H9 (cell line): Measurements from ENCODE around the gene HERC3. TPM values are rescaled to one million over a fixed set of nuclear protein-coding genes. Genes with fewer than 3 reads are reported as not detected.

Experiments used
- DNase-seq: peaks from one replicate; pipeline ENCODE4 v3.0.0-alpha.2; 2017
- H2AFZ ChIP-seq: one replicate; pipeline ENCODE4 v1.6.1; 2013; ENCODE audit warnings: mild to moderate bottlenecking, low read length, control low read depth, moderate library complexity
- H2AK5ac ChIP-seq: 2 replicates; pipeline ENCODE4 v1.6.1; 2013; ENCODE audit warnings: low read length, control low read depth, mixed read lengths; ENCODE audit not compliant: insufficient read length
- H2BK120ac ChIP-seq: one replicate; pipeline ENCODE4 v1.6.1; 2013; ENCODE audit warnings: low read depth, mild to moderate bottlenecking, low read length, control low read depth, inconsistent platforms; ENCODE audit not compliant: poor library complexity, severe bottlenecking
- H2BK12ac ChIP-seq: 2 replicates; pipeline ENCODE4 v1.6.1; 2013; ENCODE audit warnings: low read length, control low read depth, mixed read lengths, low read depth; ENCODE audit not compliant: insufficient read length
- H2BK15ac ChIP-seq: 2 replicates; pipeline ENCODE4 v1.6.1; 2013; ENCODE audit warnings: low read depth, low read length, control low read depth
- H2BK20ac ChIP-seq: one replicate; pipeline ENCODE4 v1.6.1; 2013; ENCODE audit warnings: low read depth, mild to moderate bottlenecking, low read length, control low read depth, inconsistent platforms; ENCODE audit not compliant: poor library complexity, severe bottlenecking
- H2BK5ac ChIP-seq: 2 replicates; pipeline ENCODE4 v1.6.1; 2013; ENCODE audit warnings: low read length, control low read depth, mixed read lengths; ENCODE audit not compliant: insufficient read length
- H3K14ac ChIP-seq: 2 replicates; pipeline ENCODE4 v1.6.1; 2013; ENCODE audit warnings: low read length, control low read depth; ENCODE audit not compliant: insufficient read depth
- H3K18ac ChIP-seq: 2 replicates; pipeline ENCODE4 v1.6.1; 2013; ENCODE audit warnings: low read depth, mild to moderate bottlenecking, mixed read lengths, low read length, control low read depth; ENCODE audit not compliant: insufficient read length
- H3K23ac ChIP-seq: 2 replicates; pipeline ENCODE4 v1.6.1; 2013; ENCODE audit warnings: low read length, control low read depth, mixed read lengths, low read depth; ENCODE audit not compliant: insufficient read length
- H3K23me2 ChIP-seq: 2 replicates; pipeline ENCODE4 v1.6.1; 2013; ENCODE audit warnings: low read depth, mild to moderate bottlenecking, mixed read lengths, low read length, control low read depth; ENCODE audit not compliant: insufficient read length, poor library complexity, severe bottlenecking
- H3K27ac ChIP-seq: 2 replicates; pipeline ENCODE4 v1.5.1; 2013; ENCODE audit warnings: low read length, control low read depth, mixed read lengths, low read depth; ENCODE audit not compliant: insufficient read length
- H3K27me3 ChIP-seq: 2 replicates; pipeline ENCODE4 v1.6.1; 2013; ENCODE audit warnings: low read length, control low read depth, inconsistent platforms; ENCODE audit not compliant: insufficient read depth
- H3K4ac ChIP-seq: 2 replicates; pipeline ENCODE4 v1.6.1; 2013; ENCODE audit warnings: low read depth, mild to moderate bottlenecking, control low read depth, inconsistent platforms, low read length, moderate library complexity
- H3K4me1 ChIP-seq: 2 replicates; pipeline ENCODE4 v1.6.1; 2013; ENCODE audit warnings: low read length, control low read depth, inconsistent platforms; ENCODE audit not compliant: insufficient read depth
- H3K4me2 ChIP-seq: 2 replicates; pipeline ENCODE4 v1.6.1; 2013; ENCODE audit warnings: low read length, control low read depth, mixed read lengths; ENCODE audit not compliant: insufficient read length, insufficient read depth
- H3K56ac ChIP-seq: 2 replicates; pipeline ENCODE4 v1.6.1; 2013; ENCODE audit warnings: low read depth, mild to moderate bottlenecking, mixed read lengths, low read length, control low read depth; ENCODE audit not compliant: insufficient read length
- H3K79me1 ChIP-seq: 2 replicates; pipeline ENCODE4 v1.6.1; 2013; ENCODE audit warnings: low read depth, mild to moderate bottlenecking, moderate library complexity, low read length, control low read depth, inconsistent platforms; ENCODE audit not compliant: insufficient read depth, poor library complexity, severe bottlenecking
- H3K79me2 ChIP-seq: 2 replicates; pipeline ENCODE4 v1.6.1; 2013; ENCODE audit warnings: low read length, control low read depth, inconsistent platforms; ENCODE audit not compliant: insufficient read depth
- H3K9ac ChIP-seq: 2 replicates; pipeline ENCODE4 v1.6.1; 2013; ENCODE audit warnings: low read length, control low read depth, mixed read lengths; ENCODE audit not compliant: insufficient read length; ENCODE audit errors: extremely low read depth
- H3K9me3 ChIP-seq: one replicate; pipeline ENCODE4 v1.6.1; 2013; ENCODE audit warnings: low read depth, low read length, inconsistent platforms; ENCODE audit not compliant: control insufficient read depth
- H3T11ph ChIP-seq: one replicate; pipeline ENCODE4 v1.6.1; 2013; ENCODE audit warnings: mild to moderate bottlenecking, low read length, control low read depth, inconsistent platforms
- H4K20me1 ChIP-seq: one replicate; pipeline ENCODE4 v1.6.1; 2013; ENCODE audit not compliant: control insufficient read depth, insufficient read length, insufficient read depth
- H4K5ac ChIP-seq: 2 replicates; pipeline ENCODE4 v1.6.1; 2013; ENCODE audit warnings: low read depth, mild to moderate bottlenecking, mixed read lengths, low read length, control low read depth; ENCODE audit not compliant: insufficient read length
- H4K8ac ChIP-seq: replicated peaks from 2 replicates; pipeline ENCODE4 v1.6.1; 2013; ENCODE audit warnings: low read length, control low read depth, mixed read lengths, low read depth; ENCODE audit not compliant: insufficient read length
- H4K91ac ChIP-seq: 2 replicates; pipeline ENCODE4 v1.6.1; 2013; ENCODE audit warnings: low read depth, mild to moderate bottlenecking, moderate library complexity, mixed read lengths, low read length, control low read depth; ENCODE audit not compliant: insufficient read length
- H3K27ac Mint-ChIP-seq, 3 experiments: 2 replicates in 2 of 3; 3 replicates in 1 of 3; pipeline ENCODE4 v1.8.0; 2020 to 2021; ENCODE audit warnings: mixed read lengths in 3 of 3, mild to moderate bottlenecking in 1 of 3, moderate library complexity in 1 of 3
- H3K27me3 Mint-ChIP-seq: 2 replicates; pipeline ENCODE4 v1.8.0; 2021; ENCODE audit warnings: low read depth, mild to moderate bottlenecking, moderate library complexity, mixed read lengths
- H3K36me3 Mint-ChIP-seq, 3 experiments: 2 replicates in 2 of 3; 3 replicates in 1 of 3; pipeline ENCODE4 v1.8.0; 2020 to 2021; ENCODE audit warnings: low read depth in 3 of 3, mixed read lengths in 3 of 3; ENCODE audit not compliant: insufficient read depth in 1 of 3
- H3K4me1 Mint-ChIP-seq, 2 experiments: 2 replicates each; pipeline ENCODE4 v1.8.0; 2020; ENCODE audit warnings: mixed read lengths in 2 of 2
- H3K4me3 Mint-ChIP-seq, 2 experiments: 2 replicates in 1 of 2; 3 replicates in 1 of 2; pipeline ENCODE4 v1.8.0; 2020 to 2021; ENCODE audit warnings: mild to moderate bottlenecking in 2 of 2, mixed read lengths in 2 of 2, moderate library complexity in 1 of 2
- H3K9me3 Mint-ChIP-seq, 2 experiments: 2 replicates in 1 of 2; 3 replicates in 1 of 2; pipeline ENCODE4 v1.8.0; 2020; ENCODE audit warnings: mild to moderate bottlenecking in 2 of 2, mixed read lengths in 2 of 2, moderate library complexity in 1 of 2
- CTCF ChIP-seq: fragments of 200-600 bp; sonication (generic); conservative IDR thresholded peaks from 3 replicates; pipeline ENCODE4 v1.8.0; 2021; ENCODE audit warnings: antibody characterized with exemption, mild to moderate bottlenecking
- WGBS: extraction: QIAGEN DNeasy Blood & Tissue Kit; methylation state at CpG from one replicate; pipeline ENCODE4 v1.1.7; 2013; ENCODE audit warnings: missing lambda C conversion rate, low lambda C conversion rate, mixed read lengths; ENCODE audit not compliant: insufficient read length; ENCODE audit errors: extremely low coverage; 5-methylcytosine and 5-hydroxymethylcytosine counted together
- total RNA-seq: library from RNA; stranded (reverse); gene quantifications from 2 replicates; pipeline ENCODE4 v1.2.1, GENCODE V29; 2021

Gene HERC3
- total RNA-seq, 1 experiment from 2014 or later = 2.9 TPM

- Histone ChIP-seq H2BK20ac (no peak overlapping the region), H3K9me3 (no peaks in the 10 kb centered on the region), H3K4me1 (no peaks in the 10 kb centered on the region), H3K23ac (no peak overlapping the region), H3K23me2 (no peaks in the 10 kb centered on the region), H2AFZ (no peak overlapping the region), H3K14ac (no peak overlapping the region), H2AK5ac (no peak overlapping the region), H2BK5ac (no peak overlapping the region), H3K79me1 (no peaks in the 10 kb centered on the region), H3T11ph (no peak overlapping the region), H3K79me2 (no peaks in the 10 kb centered on the region), H2BK120ac (no peak overlapping the region), H3K4me2 (no peak overlapping the region), H3K9ac (no peak overlapping the region), H2BK12ac (no peak overlapping the region), H2BK15ac (no peak overlapping the region), H4K20me1 (no peaks in the 10 kb centered on the region), H3K27me3 (no peaks in the 10 kb centered on the region), H3K18ac (no peak overlapping the region), H4K91ac (no peak overlapping the region), H4K8ac (no peak overlapping the region), H3K27ac (no peak overlapping the region), H3K56ac (no peak overlapping the region), H3K4ac (no peak overlapping the region), H4K5ac (no peak overlapping the region)
- no peak for TF ChIP-seq CTCF
- H3K27me3 Mint-ChIP-seq = no peaks in the 10 kb centered on the region
- WGBS = no CpG with 5 or more reads among the region's 4 CpGs
- peaks cover 3 to 6% of the 10 kb centered on the region in 2 experiments; a peak in 3 of 4 replicates for H3K4me1 Mint-ChIP-seq
- H3K27ac Mint-ChIP-seq = no peak overlapping the region
- peaks cover 2 to 27% (median 19%) of the 10 kb centered on the region in 3 experiments; a peak in 6 of 7 replicates for H3K36me3 Mint-ChIP-seq
- no peak overlapping the region for H3K4me3 Mint-ChIP-seq
- H3K9me3 Mint-ChIP-seq = no peaks in the 10 kb centered on the region
- DNase-seq = no peak
Measured at GRCh38 chr4:88731381-88731780, 139.1 kb downstream of the HERC3 start.
